HL-60/S4 (cell line): Measurements from ENCODE around the gene PLXNA4.

Experiments used
- in situ Hi-C: fragments of 300-500 bp; cut with MboI; formaldehyde crosslinking; loops from 2 replicates; pipeline ENCODE4 v1.14.3; 2022; ENCODE audit warnings: low sequenced_read_pairs

PLXNA4 gene

DNA sequence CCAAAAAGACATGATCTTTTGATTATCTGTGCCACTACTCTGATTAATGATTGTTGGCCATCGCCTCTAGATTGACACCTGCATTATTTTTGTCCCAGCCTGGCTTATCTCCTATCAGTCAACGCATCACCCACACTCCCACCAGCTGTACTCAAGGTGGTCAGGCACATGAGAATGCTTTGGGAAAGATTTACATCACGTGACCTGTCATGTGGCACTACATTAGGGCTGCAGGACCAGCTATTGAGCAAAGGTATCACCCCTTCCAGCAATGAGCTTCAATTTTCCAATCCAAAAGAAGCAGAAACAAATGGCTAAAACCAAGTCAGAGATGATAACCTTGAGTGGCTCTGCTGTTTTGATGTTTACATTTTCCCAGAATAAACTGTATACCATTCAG, 204.3 kb downstream of the PLXNA4 start:
- in situ Hi-C loops, result no loop called here

DNA sequence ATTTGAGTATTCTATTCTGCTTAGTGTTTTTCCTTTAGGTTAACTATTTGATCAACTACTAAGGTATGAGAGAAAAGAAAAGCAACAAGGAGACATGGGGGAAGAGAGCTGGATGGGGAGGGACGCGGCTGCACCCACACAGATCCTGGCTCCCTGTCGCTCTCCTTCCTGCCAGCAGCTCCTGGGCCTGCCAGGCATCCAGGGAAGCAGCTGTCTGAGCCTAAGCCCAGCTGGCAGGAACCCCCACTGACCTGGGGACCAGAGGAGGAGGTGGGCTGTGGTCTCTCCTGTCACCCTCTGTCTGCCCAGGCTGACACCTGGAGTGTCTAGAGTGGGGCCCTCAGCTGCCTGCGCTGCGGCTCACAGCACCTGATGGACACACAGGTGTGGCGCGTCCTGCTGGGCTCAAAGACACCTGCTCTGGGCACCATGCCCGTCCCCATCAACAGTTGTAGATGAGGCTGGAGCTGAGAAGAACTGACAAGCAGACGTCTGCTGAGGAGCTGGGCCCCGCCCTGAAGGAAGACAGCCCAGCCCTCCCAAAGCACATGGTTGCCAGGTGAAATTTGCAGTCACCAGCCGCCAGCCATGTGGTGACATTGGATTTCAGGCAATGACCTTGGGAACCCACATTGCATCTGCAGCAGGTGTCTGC, 207.9 kb downstream of the PLXNA4 start:
- in situ Hi-C loops, result no loop called here

DNA sequence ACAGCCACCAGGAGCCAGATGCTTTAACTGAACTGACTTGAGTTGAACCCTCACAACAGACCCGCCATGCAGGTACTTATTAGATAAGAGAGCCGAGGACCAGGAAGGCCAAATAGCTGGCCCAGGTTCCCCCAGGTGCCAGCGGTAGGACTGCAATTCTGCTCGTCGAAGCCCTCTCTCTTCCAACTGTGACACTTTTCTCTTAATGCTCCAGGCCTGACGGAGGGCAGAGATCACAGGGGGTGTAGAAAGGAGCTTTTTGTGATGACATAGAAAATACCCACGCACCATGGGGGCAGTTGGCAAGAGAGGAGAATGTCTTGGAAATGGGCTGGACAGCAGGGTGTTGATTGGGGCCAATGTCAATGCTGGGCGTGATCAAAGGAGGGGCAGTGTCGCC, 208.5 kb downstream of the PLXNA4 start:
- in situ Hi-C loops, result no loop called here

DNA sequence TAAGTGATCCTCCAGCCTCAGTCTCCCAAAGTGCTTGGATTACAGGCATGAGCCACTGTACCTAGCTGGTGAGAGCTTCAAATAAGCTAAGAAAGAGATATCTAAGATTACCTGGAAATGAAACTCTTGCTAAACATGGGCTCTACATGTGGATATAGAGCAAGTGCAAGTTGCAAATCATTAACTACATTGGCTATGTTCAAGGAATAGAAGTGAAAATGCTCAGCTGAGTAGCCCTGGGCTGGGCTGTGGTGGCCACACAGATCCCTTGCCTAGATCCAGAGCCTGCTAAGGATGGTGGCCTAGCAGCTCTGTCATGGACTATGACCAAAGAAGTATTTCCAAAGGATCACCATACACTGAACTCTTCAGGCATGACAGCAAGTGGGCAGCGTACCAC, 209.3 kb downstream of the PLXNA4 start:
- in situ Hi-C loops, result no loop called here

DNA sequence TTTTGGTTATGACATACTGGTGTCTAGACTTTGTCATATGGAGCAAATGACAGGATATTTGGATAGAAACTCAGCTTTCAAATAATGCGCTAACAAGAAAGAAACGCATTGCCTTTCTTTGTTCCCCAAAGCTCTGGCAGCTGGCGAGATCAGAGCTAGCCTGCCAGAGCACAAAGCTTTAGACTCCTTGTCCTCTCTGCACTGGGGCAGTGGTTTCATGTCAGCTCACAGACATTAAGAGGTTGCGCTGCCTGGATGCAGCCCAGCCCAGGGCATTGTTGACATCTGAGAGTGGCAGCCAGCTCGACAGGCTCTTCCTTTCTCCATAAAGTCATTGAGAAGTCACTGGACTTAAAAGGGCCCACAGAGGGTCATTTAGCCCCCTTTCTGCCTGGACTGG, 212.0 kb downstream of the PLXNA4 start:
- in situ Hi-C loops, result no loop called here

DNA sequence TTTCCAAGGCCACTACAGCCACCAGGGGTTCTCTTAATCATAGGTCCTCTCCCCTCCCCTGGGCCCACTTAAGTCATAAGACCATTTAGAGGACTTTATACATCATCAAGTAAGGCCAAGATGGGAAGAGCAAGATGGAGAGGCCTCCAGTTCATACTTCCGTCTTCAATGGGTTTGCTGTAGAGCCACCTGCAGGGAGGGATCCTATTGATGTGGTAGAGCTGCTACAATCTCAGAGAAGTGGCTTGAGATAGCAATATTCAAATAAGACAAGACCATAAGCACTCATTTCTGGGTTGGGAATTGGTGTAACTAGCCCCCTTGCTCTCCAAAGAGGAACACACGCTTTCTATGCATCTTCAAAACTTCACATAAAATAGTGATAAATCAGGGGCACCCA, 214.2 kb downstream of the PLXNA4 start:
- in situ Hi-C loops, result no loop called here

DNA sequence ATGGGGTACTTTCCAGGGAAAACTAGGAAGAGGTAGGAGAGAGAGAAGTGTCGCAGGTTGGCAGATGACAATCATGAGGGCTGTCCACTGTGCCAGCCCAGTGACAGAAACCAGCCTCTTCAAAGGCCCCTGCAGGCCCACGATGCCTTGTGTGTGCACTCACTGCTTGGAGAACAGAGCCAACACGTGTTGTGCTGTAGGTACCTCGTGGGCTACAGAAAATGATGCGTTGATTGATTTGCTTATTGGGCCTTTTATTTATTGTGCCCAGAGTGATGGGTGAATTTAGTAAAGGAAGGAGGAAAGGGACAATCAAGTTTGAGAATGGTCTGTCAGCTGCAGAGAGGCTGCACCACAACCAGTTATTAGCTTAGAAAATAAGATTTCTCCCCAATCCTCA, 215.1 kb downstream of the PLXNA4 start:
- in situ Hi-C loops, result no loop called here

DNA sequence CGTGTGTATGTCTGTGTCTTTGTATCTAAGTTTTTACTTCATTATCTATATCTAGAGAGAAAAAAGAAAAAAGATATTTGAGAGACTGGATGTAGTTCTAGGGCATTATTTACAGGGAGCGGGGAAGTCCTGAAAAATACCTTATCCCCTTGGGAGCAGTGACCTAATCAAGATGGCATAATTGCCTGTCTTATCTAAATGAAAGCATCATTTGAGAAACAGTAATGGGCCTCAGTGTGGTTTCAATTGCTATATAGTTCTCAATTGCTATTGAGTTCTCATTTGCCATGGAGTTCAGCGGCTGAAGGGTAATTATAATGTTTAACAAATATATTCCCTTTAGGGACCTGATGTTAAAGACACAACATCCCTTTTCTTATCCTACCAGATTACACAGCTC, 216.5 kb downstream of the PLXNA4 start:
- in situ Hi-C loops, result no loop called here

DNA sequence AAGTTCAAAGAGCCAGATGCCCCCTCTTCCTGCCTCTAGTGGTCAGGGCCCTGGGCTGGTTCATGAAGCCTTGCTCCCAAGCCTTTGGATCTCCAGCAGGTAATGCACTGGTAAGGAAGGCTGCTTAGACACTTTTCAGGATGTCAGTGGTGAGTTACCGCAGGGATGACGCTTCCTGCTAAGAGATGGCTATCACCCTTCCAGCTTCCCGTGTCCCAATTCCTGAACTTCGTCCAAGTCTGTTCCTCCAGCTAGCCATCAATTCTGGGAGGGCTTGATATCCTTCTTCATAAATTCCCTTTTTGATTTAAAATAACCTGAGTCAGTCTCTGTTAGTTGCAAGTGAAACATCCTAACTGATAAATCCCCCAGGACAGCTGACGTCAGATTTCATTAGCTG, 221.2 kb downstream of the PLXNA4 start:
- in situ Hi-C loops, result no loop called here

DNA sequence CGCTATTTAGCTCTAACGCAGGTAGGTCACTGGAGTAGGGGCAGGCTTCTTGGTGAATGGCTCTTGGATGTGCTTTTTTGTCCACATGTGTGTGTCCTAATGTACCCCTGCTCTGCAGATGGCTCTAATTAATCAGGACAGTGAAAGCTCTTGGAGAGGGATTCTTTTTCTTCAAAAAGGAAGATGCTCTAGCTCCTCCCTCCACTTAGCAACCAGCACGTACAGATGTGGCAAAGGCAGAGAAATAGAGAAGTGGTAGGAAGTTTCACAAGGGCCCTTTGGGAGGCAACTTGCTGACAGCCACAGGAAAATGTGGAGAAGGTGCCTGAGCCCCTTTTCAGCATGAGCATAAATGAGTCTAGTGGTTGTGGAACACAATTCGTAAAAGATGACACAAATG, 221.7 kb downstream of the PLXNA4 start:
- in situ Hi-C loops, result no loop called here

DNA sequence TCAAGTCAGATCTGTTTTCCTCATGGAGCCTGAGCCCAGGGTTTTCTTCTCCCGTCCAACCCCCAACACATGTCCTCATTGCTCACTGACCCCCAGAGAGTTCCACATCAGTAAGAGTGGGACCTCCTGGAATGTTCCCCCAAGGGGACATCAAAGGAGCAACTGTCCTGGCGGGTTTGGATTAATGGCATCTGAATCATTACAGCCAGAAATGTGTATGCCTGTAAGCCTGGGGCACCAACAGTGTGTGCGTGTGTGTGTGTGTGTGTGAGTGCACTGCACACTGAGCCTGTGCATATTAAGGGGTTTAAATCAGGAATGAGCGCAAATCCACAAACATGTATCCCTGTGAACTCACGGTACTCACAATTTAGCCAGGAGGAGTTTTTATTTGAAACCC, 222.3 kb downstream of the PLXNA4 start:
- in situ Hi-C loops, result no loop called here

DNA sequence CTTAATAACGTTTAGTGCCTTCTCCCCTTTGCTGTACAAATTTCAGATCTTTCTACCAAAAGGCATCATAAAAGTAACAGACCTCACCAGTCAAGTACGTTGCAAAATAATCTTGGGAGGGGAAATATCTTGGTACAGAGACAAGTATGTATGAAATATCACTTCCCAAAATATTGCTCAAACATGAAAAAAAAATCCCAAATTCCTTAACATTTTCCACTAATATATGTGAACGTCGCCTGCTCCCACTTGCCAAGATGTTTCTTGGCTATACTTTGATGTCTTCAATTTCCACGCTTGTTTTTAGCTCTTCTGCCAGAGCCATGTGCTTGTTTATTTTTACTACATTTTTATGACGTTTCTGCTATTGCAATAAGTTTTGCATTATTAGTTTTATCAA, 223.5 kb downstream of the PLXNA4 start:
- in situ Hi-C loops, result no loop called here

DNA sequence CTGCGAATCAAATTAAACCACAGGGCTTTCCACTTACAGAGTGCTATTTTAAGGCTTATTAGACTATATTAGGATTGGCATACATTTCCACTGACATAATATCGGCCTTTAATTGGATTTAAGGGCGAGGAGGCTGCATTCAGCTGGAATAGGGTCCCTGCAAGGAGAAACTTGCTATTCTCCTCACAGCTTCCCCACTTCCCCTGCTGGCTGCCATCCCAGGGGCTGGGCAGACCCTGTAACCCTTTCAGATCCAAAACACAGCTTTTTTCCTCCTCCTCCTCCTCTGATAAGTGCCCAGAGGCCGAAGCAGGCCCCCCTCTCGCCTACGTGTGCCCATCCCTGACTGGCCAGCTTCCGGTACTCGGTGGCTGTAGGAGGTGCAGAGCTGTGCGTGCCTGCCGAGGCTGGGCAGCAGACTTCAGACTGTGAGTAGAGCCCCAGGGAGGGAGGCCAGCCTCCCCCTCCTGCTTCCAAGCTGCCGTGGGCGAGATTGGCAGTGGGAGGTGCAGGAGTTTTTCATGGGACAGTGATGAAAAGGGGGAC, 224.2 kb downstream of the PLXNA4 start:
- in situ Hi-C loops, result no loop called here

DNA sequence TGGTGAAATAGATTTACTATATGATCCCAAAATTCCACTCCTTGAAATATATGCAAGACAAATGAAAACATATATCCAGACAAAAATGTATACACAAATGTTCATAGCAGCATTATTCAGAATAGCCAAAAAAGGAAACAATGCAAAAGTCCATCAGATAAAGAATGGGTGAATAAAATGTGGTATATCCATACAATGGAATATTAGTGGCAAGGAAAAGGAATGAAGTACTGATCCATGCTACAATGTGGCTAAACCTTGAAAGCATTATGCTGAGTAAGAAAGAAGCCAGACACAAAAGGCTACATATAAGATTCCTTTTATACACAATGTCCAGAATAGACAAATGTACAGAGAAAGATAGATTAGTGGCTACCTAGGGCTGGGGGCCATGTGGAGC, 225.5 kb downstream of the PLXNA4 start:
- in situ Hi-C loops, result no loop called here

DNA sequence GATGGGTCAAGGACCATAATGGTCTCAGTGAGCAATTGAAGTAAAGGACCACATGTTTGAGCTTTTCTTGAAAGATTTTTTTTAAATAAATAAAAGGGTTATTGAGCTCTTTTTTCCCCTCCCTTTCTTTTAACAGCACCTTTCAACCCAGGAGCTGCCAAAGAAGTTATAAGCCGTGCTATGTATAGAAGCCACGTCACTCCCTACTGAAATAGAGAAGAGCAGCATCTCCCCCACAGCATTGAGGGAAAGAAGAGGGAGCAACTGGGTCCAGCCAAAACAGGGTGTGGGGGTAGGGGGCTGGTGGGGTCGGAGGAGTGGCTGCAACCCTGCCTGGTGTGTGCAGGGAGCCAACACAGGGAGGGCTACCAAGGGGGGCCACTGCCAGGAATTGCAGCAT, 227.2 kb downstream of the PLXNA4 start:
- in situ Hi-C loops, result no loop called here

DNA sequence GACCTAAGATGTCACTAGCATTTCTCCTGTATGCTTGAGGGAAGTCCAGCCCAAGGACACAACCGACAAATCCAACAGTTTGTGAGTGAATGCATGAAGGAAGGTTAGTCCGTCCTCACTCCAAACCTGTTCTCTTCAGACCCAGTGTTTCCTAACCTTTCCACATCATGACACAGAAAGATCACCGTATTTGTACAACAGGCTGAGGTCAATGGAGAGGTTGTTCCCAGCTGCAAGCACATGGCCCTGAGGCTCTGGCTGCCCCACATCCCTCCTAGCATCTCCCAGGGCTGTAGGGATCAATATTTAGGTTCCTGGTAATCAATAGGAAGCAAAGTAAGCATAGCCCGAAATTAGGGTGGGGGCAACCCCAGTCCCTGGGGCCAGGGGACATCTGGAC, 227.9 kb downstream of the PLXNA4 start:
- in situ Hi-C loops, result no loop called here

DNA sequence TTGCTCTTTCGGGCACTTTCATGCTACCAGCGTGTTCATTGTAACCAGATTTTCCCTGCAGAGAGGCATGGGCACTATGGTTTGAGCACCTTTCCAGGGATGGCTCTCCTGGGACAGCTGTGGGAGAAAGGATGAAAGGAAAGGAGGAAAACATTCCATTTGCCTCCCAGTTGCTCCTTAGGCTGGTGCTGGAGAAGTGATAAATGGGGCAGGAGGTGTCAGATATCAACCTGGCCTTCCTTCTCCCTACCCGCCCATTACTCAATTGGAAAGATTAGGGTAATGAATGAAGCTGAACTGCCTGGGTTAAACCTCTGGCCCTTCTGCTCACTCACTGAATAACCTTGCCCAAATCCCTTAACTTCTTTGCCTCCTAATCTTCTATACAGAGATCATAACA, 228.4 kb downstream of the PLXNA4 start:
- in situ Hi-C loops, result no loop called here

DNA sequence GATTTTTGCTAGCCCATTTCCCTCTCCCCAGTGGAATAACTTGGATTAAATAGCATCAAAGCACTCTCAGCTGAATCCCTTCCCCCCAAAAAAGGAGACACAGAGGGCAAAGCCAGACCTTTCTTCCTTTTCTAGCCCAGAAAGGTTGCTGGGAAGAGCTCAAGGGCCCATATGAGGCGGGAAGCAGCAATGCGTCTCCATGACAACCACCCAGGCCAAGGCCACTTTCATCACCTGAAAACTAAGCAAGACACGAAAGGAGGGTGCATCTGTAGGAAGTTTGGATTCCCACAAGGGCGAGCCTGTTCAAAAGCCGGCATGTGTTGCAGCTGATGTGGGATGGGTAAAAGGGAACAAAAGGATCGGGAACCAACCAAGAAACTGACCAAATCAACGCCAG, 229.1 kb downstream of the PLXNA4 start:
- in situ Hi-C loops, result no loop called here

DNA sequence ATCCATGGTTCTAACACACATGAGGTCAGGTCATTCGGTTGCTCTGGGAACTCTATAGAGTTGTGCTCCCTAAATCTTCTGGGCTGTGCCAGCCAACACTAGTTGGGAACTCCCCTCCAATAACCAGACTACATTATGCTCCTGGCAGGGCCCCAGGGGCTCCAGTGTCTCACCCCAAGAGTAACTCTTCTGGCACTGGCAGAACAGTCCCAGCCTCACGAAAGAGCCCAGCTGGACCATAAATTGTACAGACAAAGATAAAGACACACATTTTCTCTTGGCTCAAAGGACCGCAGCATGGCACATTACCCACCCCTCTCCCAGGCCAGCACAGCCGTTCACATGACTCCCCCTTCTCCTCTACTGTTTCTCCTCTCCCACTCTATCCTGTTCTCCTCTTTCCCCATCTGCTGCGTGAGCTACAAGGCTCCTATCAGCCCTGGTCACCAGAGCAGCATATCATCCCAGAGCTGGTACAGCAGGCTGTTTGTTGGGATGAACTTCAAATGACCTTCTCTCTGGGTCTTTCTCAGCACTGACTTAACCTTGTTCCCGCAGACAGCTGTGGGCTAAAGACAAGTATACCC, 230.6 kb downstream of the PLXNA4 start:
- in situ Hi-C loops, result no loop called here

DNA sequence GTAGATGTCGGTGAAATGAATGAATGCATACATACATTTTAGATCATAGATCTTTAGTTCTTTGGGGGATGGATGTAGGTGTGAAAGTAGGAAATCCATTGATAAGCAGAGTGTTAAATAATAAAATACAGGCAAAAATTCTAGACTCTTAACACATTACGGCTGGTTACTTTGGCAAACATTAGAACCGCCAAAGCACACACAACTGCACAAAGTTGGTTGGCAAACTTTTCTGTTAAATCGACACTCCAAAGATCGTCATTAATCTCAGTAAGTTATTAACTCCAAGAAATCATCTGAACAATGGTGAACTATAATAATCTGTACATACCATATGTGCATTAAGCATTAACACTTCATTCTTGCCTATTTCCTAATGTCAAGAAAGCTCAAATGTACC, 231.2 kb downstream of the PLXNA4 start:
- in situ Hi-C loops, result no loop called here

DNA sequence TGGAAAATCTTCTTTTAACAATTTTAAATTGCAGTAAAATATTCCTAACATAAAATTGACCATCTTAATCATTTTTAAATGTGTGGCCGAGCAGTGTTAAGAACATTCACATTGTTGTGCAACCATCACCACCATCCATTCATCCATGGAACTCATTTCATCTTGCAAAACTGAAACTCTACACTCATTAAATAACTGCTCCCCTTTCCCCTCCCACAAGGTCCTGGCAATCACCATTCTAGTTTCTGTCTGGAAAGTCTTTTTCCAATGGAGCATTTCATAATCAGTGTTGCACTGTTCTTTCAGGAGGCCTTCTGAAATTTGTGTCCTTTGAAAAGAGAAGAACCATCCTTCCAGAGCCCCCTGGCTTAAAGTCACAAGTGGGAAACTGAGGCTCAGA, 233.1 kb downstream of the PLXNA4 start:
- in situ Hi-C loops, result no loop called here

DNA sequence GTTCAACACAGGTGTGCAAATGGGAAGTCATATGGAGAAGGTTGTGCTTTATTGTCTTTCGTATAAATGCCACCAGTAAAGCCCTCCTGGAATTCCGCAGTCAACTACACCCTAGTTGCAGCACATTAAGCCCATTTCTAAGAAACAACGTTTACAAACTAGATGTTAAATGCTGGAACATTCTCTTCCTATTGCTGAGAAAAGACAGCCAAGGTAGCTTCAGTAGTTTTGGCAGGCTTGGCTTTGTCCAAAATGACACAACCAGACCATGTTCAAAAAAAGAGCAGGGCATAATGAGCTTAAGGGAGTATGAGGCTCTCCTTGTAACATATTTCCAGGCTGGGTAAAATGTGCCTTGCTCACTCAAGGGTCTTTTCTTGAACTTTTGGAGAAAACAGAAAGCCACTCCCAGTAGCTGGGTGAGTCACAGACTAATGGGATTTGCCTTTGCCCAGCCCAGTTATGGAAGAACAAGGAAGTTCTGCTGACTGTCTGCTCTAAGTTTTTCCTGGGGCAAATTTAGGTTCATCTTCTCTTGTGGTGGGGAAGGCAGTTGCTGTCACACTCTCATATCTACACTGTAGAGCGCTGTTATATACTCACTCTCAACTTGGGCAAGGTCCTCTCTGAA, 238.7 kb downstream of the PLXNA4 start:
- in situ Hi-C loops, result no loop called here
